ENCODE measurements around the gene BEX1.
"Not testable (repeated sequence)": the region's sequence is repeated elsewhere in the genome, so short reads cannot be mapped to it uniquely, and the experiment has no call there.

Gene BEX1

GRCh38 chrX:103056902-103057301, 7.1 kb downstream of the BEX1 start:
- Histone ChIP-seq H3K79me1 (ENCODE audit: low read depth, low read length) (no peaks in the 10 kb centered on the region), H2BK15ac (ENCODE audit: low read length) (no peak overlapping the region), H3K27me3 (ENCODE audit: control insufficient read depth in 3 of 3, insufficient read depth in 3 of 3, low read depth in 1 of 3, low read length in 3 of 3) (peaks cover 0 to 3% (median 0%) of the 10 kb centered on the region in 3 experiments), H2BK5ac (ENCODE audit: low read length) (no peak overlapping the region), H3K9ac (ENCODE audit: low read depth, low read length, poor library complexity) (no peak overlapping the region), H3K36me3 (replicated peaks in 1 of 2; ENCODE audit: control insufficient read depth in 2 of 2, insufficient read depth in 2 of 2, low read length in 2 of 2) (no peaks in the 10 kb centered on the region), H3K4me2 (ENCODE audit: insufficient read depth, low read length, poor library complexity, severe bottlenecking) (no peak overlapping the region), H3K4me3 (ENCODE audit: low read length in 2 of 2) (no peak overlapping the region), H3K23ac (ENCODE audit: low read depth, low read length, poor library complexity) (no peak overlapping the region), H3K18ac (ENCODE audit: low read length) (no peak overlapping the region), H4K8ac (ENCODE audit: low read depth, low read length) (no peak overlapping the region), H3K27ac (replicated peaks; ENCODE audit: low read length) (no peak overlapping the region), H3K4ac (ENCODE audit: low read length) (no peak overlapping the region), H2BK120ac (ENCODE audit: low read depth, low read length) (no peak overlapping the region), H2AK5ac (ENCODE audit: low read depth, low read length) (no peak overlapping the region), H2AFZ (ENCODE audit: low read length) (no peak overlapping the region), H3K4me1 (ENCODE audit: control insufficient read depth in 2 of 2, insufficient read depth in 1 of 2, low read depth in 1 of 2, low read length in 2 of 2) (no peaks in the 10 kb centered on the region), H3K14ac (ENCODE audit: low read length) (no peak overlapping the region), H2BK12ac (ENCODE audit: low read length) (no peak overlapping the region), H4K91ac (ENCODE audit: low read depth, low read length, poor library complexity) (no peak overlapping the region), H3K9me3 (replicated peaks in 1 of 2; ENCODE audit: control insufficient read depth in 2 of 2, insufficient read depth in 1 of 2, low read depth in 1 of 2, low read length in 2 of 2) (no peaks in the 10 kb centered on the region)
- DNase-seq (ENCODE audit: low spot score) = no peak
- 100% methylated on average over 1 of the region's 2 CpGs; no CpG with 5 or more reads in 1 of the 2 donors for WGBS, 2 donors (ENCODE audit: extremely low coverage in 2 of 2, insufficient read length in 2 of 2, insufficient replicate concordance in 1 of 2)

- Histone ChIP-seq H3K4ac (ENCODE audit: low read length) (no peak overlapping the region), H3K79me1 (ENCODE audit: low read depth, low read length) (no peaks in the 10 kb centered on the region), H3K18ac (ENCODE audit: low read length) (no peak overlapping the region), H3K27ac (replicated peaks; ENCODE audit: low read length) (no peak overlapping the region), H2BK15ac (ENCODE audit: low read length) (no peak overlapping the region), H2BK5ac (ENCODE audit: low read length) (no peak overlapping the region), H3K4me2 (ENCODE audit: insufficient read depth, low read length, poor library complexity, severe bottlenecking) (no peak overlapping the region), H3K14ac (ENCODE audit: low read length) (no peak overlapping the region), H3K4me1 (ENCODE audit: control insufficient read depth in 2 of 2, insufficient read depth in 1 of 2, low read depth in 1 of 2, low read length in 2 of 2) (no peaks in the 10 kb centered on the region), H2AFZ (ENCODE audit: low read length) (no peak overlapping the region), H3K9ac (ENCODE audit: low read depth, low read length, poor library complexity) (no peak overlapping the region), H4K8ac (ENCODE audit: low read depth, low read length) (no peak overlapping the region), H3K4me3 (ENCODE audit: low read length in 2 of 2) (no peak overlapping the region), H4K91ac (ENCODE audit: low read depth, low read length, poor library complexity) (no peak overlapping the region), H3K23ac (ENCODE audit: low read depth, low read length, poor library complexity) (no peak overlapping the region), H2BK12ac (ENCODE audit: low read length) (no peak overlapping the region), H2BK120ac (ENCODE audit: low read depth, low read length) (no peak overlapping the region), H3K36me3 (replicated peaks in 1 of 2; ENCODE audit: control insufficient read depth in 2 of 2, insufficient read depth in 2 of 2, low read length in 2 of 2) (no peaks in the 10 kb centered on the region), H3K9me3 (replicated peaks in 1 of 2; ENCODE audit: control insufficient read depth in 2 of 2, insufficient read depth in 1 of 2, low read depth in 1 of 2, low read length in 2 of 2) (no peaks in the 10 kb centered on the region), H2AK5ac (ENCODE audit: low read depth, low read length) (no peak overlapping the region), H3K27me3 (ENCODE audit: control insufficient read depth in 3 of 3, insufficient read depth in 3 of 3, low read depth in 1 of 3, low read length in 3 of 3) (peaks cover 0 to 8% (median 0%) of the 10 kb centered on the region in 3 experiments)
- DNase-seq (ENCODE audit: low spot score) = no peak
Observed at GRCh38 chrX:103052625-103053024, 11.3 kb downstream of the BEX1 start.

- Histone ChIP-seq H3K4me2 (ENCODE audit: insufficient read depth, low read length, poor library complexity, severe bottlenecking) (no peak overlapping the region), H3K79me1 (ENCODE audit: low read depth, low read length) (no peaks in the 10 kb centered on the region), H4K8ac (ENCODE audit: low read depth, low read length) (no peak overlapping the region), H4K91ac (ENCODE audit: low read depth, low read length, poor library complexity) (no peak overlapping the region), H3K27me3 (ENCODE audit: control insufficient read depth in 3 of 3, insufficient read depth in 3 of 3, low read depth in 1 of 3, low read length in 3 of 3) (peaks cover 0 to 4% (median 0%) of the 10 kb centered on the region in 3 experiments), H2AFZ (ENCODE audit: low read length) (no peak overlapping the region), H2BK12ac (ENCODE audit: low read length) (no peak overlapping the region), H3K23ac (ENCODE audit: low read depth, low read length, poor library complexity) (no peak overlapping the region), H3K36me3 (replicated peaks in 1 of 2; ENCODE audit: control insufficient read depth in 2 of 2, insufficient read depth in 2 of 2, low read length in 2 of 2) (no peaks in the 10 kb centered on the region), H3K27ac (replicated peaks; ENCODE audit: low read length) (no peak overlapping the region), H2AK5ac (ENCODE audit: low read depth, low read length) (no peak overlapping the region), H3K14ac (ENCODE audit: low read length) (no peak overlapping the region), H3K4me1 (ENCODE audit: control insufficient read depth in 2 of 2, insufficient read depth in 1 of 2, low read depth in 1 of 2, low read length in 2 of 2) (no peaks in the 10 kb centered on the region), H3K9ac (ENCODE audit: low read depth, low read length, poor library complexity) (no peak overlapping the region), H3K9me3 (replicated peaks in 1 of 2; ENCODE audit: control insufficient read depth in 2 of 2, insufficient read depth in 1 of 2, low read depth in 1 of 2, low read length in 2 of 2) (no peaks in the 10 kb centered on the region), H2BK15ac (ENCODE audit: low read length) (no peak overlapping the region), H3K4ac (ENCODE audit: low read length) (no peak overlapping the region), H2BK120ac (ENCODE audit: low read depth, low read length) (no peak overlapping the region), H2BK5ac (ENCODE audit: low read length) (no peak overlapping the region), H3K4me3 (ENCODE audit: low read length in 2 of 2) (no peak overlapping the region), H3K18ac (ENCODE audit: low read length) (no peak overlapping the region)
- DNase-seq (ENCODE audit: low spot score) = no peak
- WGBS, 2 donors (ENCODE audit: extremely low coverage in 2 of 2, insufficient read length in 2 of 2, insufficient replicate concordance in 1 of 2) = no CpG with 5 or more reads among the region's 8 CpGs
Observed at GRCh38 chrX:103051260-103051789, 12.6 kb downstream of the BEX1 start.

GRCh38 chrX:103033371-103033770, 30.6 kb downstream of the BEX1 start:
- not testable (repeated sequence) for H2BK12ac ChIP-seq (ENCODE audit: low read length); H2BK5ac ChIP-seq (ENCODE audit: low read length); H3K4me3 ChIP-seq (ENCODE audit: low read length in 2 of 2); H3K14ac ChIP-seq (ENCODE audit: low read length); H2AFZ ChIP-seq (ENCODE audit: low read length); H4K8ac ChIP-seq (ENCODE audit: low read depth, low read length); H3K36me3 ChIP-seq (replicated peaks in 1 of 2; ENCODE audit: control insufficient read depth in 2 of 2, insufficient read depth in 2 of 2, low read length in 2 of 2); H3K27me3 ChIP-seq (ENCODE audit: control insufficient read depth in 3 of 3, insufficient read depth in 3 of 3, low read depth in 1 of 3, low read length in 3 of 3); H3K18ac ChIP-seq (ENCODE audit: low read length); H2AK5ac ChIP-seq (ENCODE audit: low read depth, low read length); H3K27ac ChIP-seq (replicated peaks; ENCODE audit: low read length); H3K4me2 ChIP-seq (ENCODE audit: insufficient read depth, low read length, poor library complexity, severe bottlenecking); H3K4me1 ChIP-seq (ENCODE audit: control insufficient read depth in 2 of 2, insufficient read depth in 1 of 2, low read depth in 1 of 2, low read length in 2 of 2); H3K9ac ChIP-seq (ENCODE audit: low read depth, low read length, poor library complexity); H3K4ac ChIP-seq (ENCODE audit: low read length); H4K91ac ChIP-seq (ENCODE audit: low read depth, low read length, poor library complexity); H3K23ac ChIP-seq (ENCODE audit: low read depth, low read length, poor library complexity); H3K79me1 ChIP-seq (ENCODE audit: low read depth, low read length); H2BK120ac ChIP-seq (ENCODE audit: low read depth, low read length); DNase-seq (ENCODE audit: low spot score); H3K9me3 ChIP-seq (replicated peaks in 1 of 2; ENCODE audit: control insufficient read depth in 2 of 2, insufficient read depth in 1 of 2, low read depth in 1 of 2, low read length in 2 of 2); H2BK15ac ChIP-seq (ENCODE audit: low read length)
- no CpG with 5 or more reads among the region's 1 CpG for WGBS, 2 donors (ENCODE audit: extremely low coverage in 2 of 2, insufficient read length in 2 of 2, insufficient replicate concordance in 1 of 2)

All from neuronal stem cell (in vitro differentiated cells).